A673 (cell line): ENCODE measurements around the gene F8. TPM values are rescaled to one million over a fixed set of nuclear protein-coding genes. Genes with fewer than 3 reads are reported as not detected.

Experiments used
- BruUV-seq: library from RNA; stranded (reverse); fragments of 400-500 nt; replicated peaks from 2 replicates; lab custom pipeline; 2021; lab: Mats Ljungman, UMichigan
- CTCF ChIA-PET: fragments of 300-600 bp; sonication (Branson Sonifier 250); formaldehyde crosslinking; loops from one replicate; lab custom pipeline; 2022; ENCODE audit warnings: antibody characterized with exemption; lab: Charles Lee
- POLR2A ChIA-PET: fragments of 300-600 bp; sonication (Branson Sonifier 250); formaldehyde crosslinking; loops from one replicate; lab custom pipeline; 2022; ENCODE audit warnings: antibody characterized with exemption; ENCODE audit not compliant: low non-redundant PET; lab: Charles Lee
- DNase-seq: peaks from one replicate; pipeline ENCODE4 v3.0.0-alpha.2; 2015; ENCODE audit warnings: low spot score
- H3K27ac ChIP-seq: fragments of 200-600 bp; sonication (generic); 2 replicates; pipeline ENCODE4 v1.5.1; 2016; ENCODE audit warnings: mixed run types, low read depth, mild to moderate bottlenecking, mixed read lengths, antibody characterized with exemption, low read length; ENCODE audit not compliant: poor library complexity, severe bottlenecking
- H3K27me3 ChIP-seq: fragments of 200-600 bp; sonication (generic); replicated peaks from 2 replicates; pipeline ENCODE4 v1.6.1; 2017; ENCODE audit warnings: mixed run types, low read depth, mild to moderate bottlenecking, mixed read lengths, antibody characterized with exemption, low read length; ENCODE audit not compliant: insufficient read depth, poor library complexity
- H3K36me3 ChIP-seq: fragments of 200-600 bp; sonication (generic); 2 replicates; pipeline ENCODE4 v1.6.1; 2016; ENCODE audit warnings: mixed run types, mild to moderate bottlenecking, mixed read lengths, antibody characterized with exemption, low read length; ENCODE audit not compliant: insufficient read depth, poor library complexity, severe bottlenecking
- H3K4me1 ChIP-seq: fragments of 200-600 bp; sonication (generic); 2 replicates; pipeline ENCODE4 v1.6.1; 2017; ENCODE audit warnings: mixed run types, mild to moderate bottlenecking, mixed read lengths, antibody characterized with exemption, low read length; ENCODE audit not compliant: insufficient read depth, poor library complexity, severe bottlenecking
- H3K4me3 ChIP-seq: fragments of 200-600 bp; sonication (generic); 2 replicates; pipeline ENCODE4 v1.5.1; 2016; ENCODE audit warnings: low read depth, mixed run types, mild to moderate bottlenecking, mixed read lengths, low read length; ENCODE audit not compliant: poor library complexity, severe bottlenecking
- H3K9me3 ChIP-seq: fragments of 200-600 bp; sonication (generic); 2 replicates; pipeline ENCODE4 v1.6.1; 2016; ENCODE audit warnings: mixed run types, low read depth, mild to moderate bottlenecking, mixed read lengths, antibody characterized with exemption, low read length; ENCODE audit not compliant: poor library complexity, severe bottlenecking
- CTCF ChIP-seq: fragments of 300-800, 200-600 bp; sonication (generic); conservative IDR thresholded peaks from 2 replicates; pipeline ENCODE4 v1.5.1; 2017; ENCODE audit warnings: low read depth, mild to moderate bottlenecking, antibody characterized with exemption, low read length, moderate library complexity, mixed read lengths
- EZH2 ChIP-seq: fragments of 200-600 bp; sonication (generic); IDR thresholded peaks from 2 replicates; pipeline ENCODE4 v1.6.1; 2017; ENCODE audit warnings: borderline replicate concordance, low read depth, mild to moderate bottlenecking, mixed read lengths, antibody characterized with exemption, low read length; ENCODE audit not compliant: poor library complexity, severe bottlenecking
- intact Hi-C: fragments of 100-400 bp; cut with micrococcal nuclease; formaldehyde crosslinking; loops from one replicate; pipeline ENCODE4 v1.10.0; 2022; ENCODE audit not compliant: unreplicated experiment
- total RNA-seq: library from RNA; stranded (reverse); gene quantifications from 2 replicates; pipeline ENCODE4 v1.2.3, GENCODE V29; 2021

The F8 gene
- total RNA-seq, 1 experiment from 2014 or later: 1.1 TPM

- intact Hi-C loops: no loop called here
- no peak for DNase-seq
- Histone ChIP-seq H3K36me3 (no peaks in the 10 kb centered on the region), H3K9me3 (no peaks in the 10 kb centered on the region), H3K27ac (no peak overlapping the region), H3K27me3 (no peaks in the 10 kb centered on the region), H3K4me1 (peaks cover 10% of the 10 kb centered on the region), H3K4me3 (no peak overlapping the region)
- CTCF ChIA-PET: no interaction called here
- no peak for TF ChIP-seq CTCF
- no peak for TF ChIP-seq EZH2
- BruUV-seq: no TSS peak
- POLR2A ChIA-PET: no interaction called here
Observed at GRCh38 chrX:154800478-154801210, 221.9 kb downstream of the F8 start.

- H3K4me1 ChIP-seq: peaks cover 10% of the 10 kb centered on the region
- no TSS peak for BruUV-seq
- TF ChIP-seq CTCF (no peak), EZH2 (no peak)
- H3K36me3 ChIP-seq: no peaks in the 10 kb centered on the region
- CTCF ChIA-PET: no interaction called here
- POLR2A ChIA-PET: no interaction called here
- H3K4me3 ChIP-seq: no peak overlapping the region
- peak; percentile 5 for DNase-seq
- no peaks in the 10 kb centered on the region for H3K9me3 ChIP-seq
- H3K27me3 ChIP-seq: no peaks in the 10 kb centered on the region
- intact Hi-C loops: no loop called here
- no peak overlapping the region for H3K27ac ChIP-seq
Observed at GRCh38 chrX:154799556-154800348, 222.8 kb downstream of the F8 start.

DNA sequence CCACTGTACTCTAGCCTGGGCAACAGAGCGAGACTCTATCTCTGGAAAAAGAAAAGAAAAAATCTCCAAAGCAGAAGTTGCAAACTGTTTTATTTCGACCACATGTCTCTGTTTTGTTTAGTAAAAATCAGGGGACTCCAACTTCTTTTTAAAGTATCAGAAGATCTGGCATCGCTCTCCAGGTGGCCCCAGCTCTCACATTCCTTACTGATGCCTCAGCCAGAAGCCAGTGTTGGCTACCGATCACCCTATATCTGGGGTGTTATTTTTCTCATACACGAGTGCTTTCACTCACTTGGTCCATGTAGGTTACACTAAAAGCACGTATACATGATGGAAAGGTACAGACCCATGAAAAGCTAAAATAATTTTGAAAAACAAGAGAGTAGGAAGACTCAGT, 225.5 kb downstream of the F8 start:
- peaks cover 10% of the 10 kb centered on the region for H3K4me1 ChIP-seq
- intact Hi-C loops: no loop called here
- no TSS peak for BruUV-seq
- no peak for TF ChIP-seq EZH2
- no peak for TF ChIP-seq CTCF
- POLR2A ChIA-PET: no interaction called here
- no peaks in the 10 kb centered on the region for H3K36me3 ChIP-seq
- CTCF ChIA-PET: no interaction called here
- no peaks in the 10 kb centered on the region for H3K9me3 ChIP-seq
- H3K27me3 ChIP-seq: no peaks in the 10 kb centered on the region
- no peak overlapping the region for H3K27ac ChIP-seq
- no peak overlapping the region for H3K4me3 ChIP-seq
- DNase-seq: no peak
